Body of pancreas (tissue), 4 donors: Measurements from ENCODE around the gene FBXL17.

ENCODE experiments used
- CTCF ChIP-seq, 7 experiments: fragments of 450-650 bp in 4 of 7; fragments of 200-600 bp in 3 of 7; sonication (generic) in 3 of 7; IDR thresholded peaks; one replicate each; pipeline ENCODE4 v1.5.1; 2016 to 2019; ENCODE audit warnings: antibody characterized with exemption in 7 of 7
- POLR2A ChIP-seq, 3 donors: fragments of 450-650 bp; IDR thresholded peaks; one replicate each; pipeline ENCODE4 v1.6.1; 2016; ENCODE audit warnings: antibody characterized with exemption in 3 of 3, mild to moderate bottlenecking in 2 of 3

GRCh38 chr5:107916731-107917725, 464.9 kb downstream of the FBXL17 start:
- TF ChIP-seq CTCF (IDR thresholded peaks at IDR 0.05) (no peak), POLR2A (IDR thresholded peaks at IDR 0.05) (no peak)
